HT-29 (cell line): ENCODE results near the gene PSD2. TPM values are rescaled to one million over a fixed set of nuclear protein-coding genes. Genes with fewer than 3 reads are reported as not detected.

ENCODE experiments used
- DNase-seq: peaks from one replicate; pipeline ENCODE4 v3.0.0-alpha.2; 2015; ENCODE audit warnings: low spot score
- total RNA-seq: library from RNA; depleted of rRNA; stranded (reverse); fragments of >200 nt; shearing (Covaris generic); gene quantifications from 2 replicates; pipeline ENCODE4 v1.2.3, GENCODE V29; 2014

The PSD2 gene
- total RNA-seq, 1 experiment from 2014 or later = not detected

- no peak for DNase-seq
These were observed 15.0 kb downstream of the PSD2 start for GRCh38 chr5:139810341-139811273.

- no peak for DNase-seq
These were observed 15.6 kb downstream of the PSD2 start for GRCh38 chr5:139811274-139811607.

GRCh38 chr5:139812323-139812722 is 16.7 kb downstream of the PSD2 start:
- DNase-seq = no peak

GRCh38 chr5:139812836-139813805 is 17.5 kb downstream of the PSD2 start:
- no peak for DNase-seq

- no peak for DNase-seq
These were observed 18.6 kb downstream of the PSD2 start for GRCh38 chr5:139814191-139814601.

GRCh38 chr5:139814704-139815280 is 19.2 kb downstream of the PSD2 start:
- no peak for DNase-seq

- no peak for DNase-seq
These were observed 21.0 kb downstream of the PSD2 start for GRCh38 chr5:139816566-139816965.

- DNase-seq = no peak
These were observed 21.8 kb downstream of the PSD2 start for GRCh38 chr5:139817362-139817761.

- no peak for DNase-seq
These were observed 22.4 kb downstream of the PSD2 start for GRCh38 chr5:139817970-139818369.

- DNase-seq = no peak
These were observed 24.5 kb downstream of the PSD2 start for GRCh38 chr5:139820130-139820529.

- no peak for DNase-seq
These were observed 25.0 kb downstream of the PSD2 start for GRCh38 chr5:139820606-139821005.

- no peak for DNase-seq
These were observed 26.4 kb downstream of the PSD2 start for GRCh38 chr5:139821806-139822552.

- DNase-seq = no peak
These were observed 27.2 kb downstream of the PSD2 start for GRCh38 chr5:139822553-139823425.

- no peak for DNase-seq
These were observed 28.2 kb downstream of the PSD2 start for GRCh38 chr5:139823757-139824355.

GRCh38 chr5:139825690-139826089 is 30.1 kb downstream of the PSD2 start:
- DNase-seq = no peak

GRCh38 chr5:139828207-139828895 is 32.7 kb downstream of the PSD2 start:
- DNase-seq = no peak

- no peak for DNase-seq
These were observed 33.9 kb downstream of the PSD2 start for GRCh38 chr5:139829471-139829870.

- no peak for DNase-seq
These were observed 36.0 kb downstream of the PSD2 start for GRCh38 chr5:139831624-139832023.

- no peak for DNase-seq
These were observed 37.9 kb downstream of the PSD2 start for GRCh38 chr5:139833525-139833924.
